ENCODE data around the gene IL5.

- TF ChIP-seq CTCF (IDR thresholded peaks at IDR 0.05) (no peak), POLR2A (IDR thresholded peaks at IDR 0.05) (no peak)
Observed at GRCh38 chr5:132498152-132498551, 45.2 kb downstream of the IL5 start.
